Endothelial cell of umbilical vein (primary cell): Measurements from ENCODE around the gene FRY. TPM values are rescaled to one million over a fixed set of nuclear protein-coding genes. Genes with fewer than 3 reads are reported as not detected.

ENCODE experiments used
- BruUV-seq: library from RNA; stranded (reverse); fragments of 400-500 nt; replicated peaks from 2 replicates; lab custom pipeline; 2021; lab: Mats Ljungman, UMichigan
- CTCF ChIA-PET: fragments of 300-600, 350-600 bp; sonication (Branson Sonifier 250); formaldehyde crosslinking; loops from one replicate; lab custom pipeline; 2021; ENCODE audit warnings: antibody characterized with exemption, inconsistent platforms; lab: Charles Lee
- POLR2A ChIA-PET: fragments of 300-600, 350-600 bp; sonication (Branson Sonifier 250); formaldehyde crosslinking; loops from one replicate; lab custom pipeline; 2021; ENCODE audit warnings: antibody characterized with exemption, inconsistent platforms; lab: Charles Lee
- DNase-seq: peaks from one replicate; pipeline ENCODE4 v3.0.0-alpha.2; 2011; ENCODE audit warnings: low read depth, low spot score
- FAIRE-seq: peaks from 2 replicates; lab custom pipeline; 2011; peaks lifted over from hg19 to GRCh38; lab: Jason Lieb, UNC
- H2AFZ ChIP-seq: 2 replicates; pipeline ENCODE4 v1.6.0; 2012; ENCODE audit warnings: low read depth, low read length, control low read depth, inconsistent platforms
- H3K27ac ChIP-seq: 2 replicates; pipeline ENCODE4 v1.5.1; 2011; ENCODE audit warnings: low read depth, mild to moderate bottlenecking, control low read depth, low read length, moderate library complexity; ENCODE audit not compliant: insufficient read depth
- H3K27me3 ChIP-seq, 2 experiments: 2 replicates each; pipeline versions ENCODE4 v1.6.0 to v1.6.1; 2011; ENCODE audit warnings: low read length in 2 of 2, mixed read lengths in 1 of 2; ENCODE audit not compliant: control insufficient read depth in 2 of 2, insufficient read depth in 2 of 2
- H3K36me3 ChIP-seq, 2 experiments: 2 replicates in 1 of 2; 3 replicates in 1 of 2; pipeline ENCODE4 v1.5.1; 2011; ENCODE audit warnings: low read length in 2 of 2, mild to moderate bottlenecking in 1 of 2, moderate library complexity in 1 of 2; ENCODE audit not compliant: control insufficient read depth in 2 of 2, insufficient read depth in 2 of 2; ENCODE audit errors: extremely low read depth in 1 of 2
- H3K4me1 ChIP-seq: 3 replicates; pipeline ENCODE4 v1.5.1; 2011; ENCODE audit warnings: mild to moderate bottlenecking, low read length; ENCODE audit not compliant: control insufficient read depth, insufficient read depth; ENCODE audit errors: extremely low read depth
- H3K4me2 ChIP-seq: 2 replicates; pipeline ENCODE4 v1.6.1; 2011; ENCODE audit warnings: low read length, control low read depth, mixed read lengths; ENCODE audit not compliant: insufficient read depth
- H3K4me3 ChIP-seq, 3 experiments: fragments of 200-600 bp in 1 of 3; sonication (generic), shearing (Covaris generic) in 1 of 3; replicated peaks in 1 of 3; 2 replicates each; pipeline ENCODE4 v1.5.1; 2011 to 2016; ENCODE audit warnings: control low read depth in 3 of 3, low read length in 3 of 3, mild to moderate bottlenecking in 2 of 3, inconsistent platforms in 1 of 3, low read depth in 1 of 3, moderate library complexity in 1 of 3; ENCODE audit not compliant: insufficient read depth in 1 of 3
- H3K79me2 ChIP-seq: 2 replicates; pipeline ENCODE4 v1.6.0; 2012; ENCODE audit warnings: low read length, inconsistent platforms; ENCODE audit not compliant: control insufficient read depth, insufficient read depth
- H3K9ac ChIP-seq: replicated peaks from 2 replicates; pipeline ENCODE3; 2011; ENCODE audit warnings: low read length, control low read depth; ENCODE audit not compliant: insufficient read depth; ENCODE audit errors: extremely low read depth
- H3K9me1 ChIP-seq: replicated peaks from 3 replicates; pipeline ENCODE4 v1.6.0; 2011; ENCODE audit warnings: mild to moderate bottlenecking, low read length; ENCODE audit not compliant: control insufficient read depth, insufficient read depth; ENCODE audit errors: extremely low read depth
- H3K9me3 ChIP-seq: replicated peaks from 2 replicates; pipeline ENCODE4 v1.5.1; 2012; ENCODE audit warnings: low read length, inconsistent platforms; ENCODE audit not compliant: control insufficient read depth, insufficient read depth
- H4K20me1 ChIP-seq: replicated peaks from 2 replicates; pipeline ENCODE3; 2011; ENCODE audit warnings: mild to moderate bottlenecking, low read length; ENCODE audit not compliant: control insufficient read depth, insufficient read depth; ENCODE audit errors: extremely low read depth
- EZH2 ChIP-seq: IDR thresholded peaks from 2 replicates; pipeline ENCODE4 v1.6.1; 2012; ENCODE audit warnings: borderline replicate concordance, low read depth, mild to moderate bottlenecking, moderate library complexity, low read length, inconsistent platforms; ENCODE audit not compliant: severe bottlenecking
- FOS ChIP-seq: IDR thresholded peaks from 2 replicates; pipeline ENCODE4 v1.6.1; 2011; ENCODE audit warnings: mild to moderate bottlenecking, low read length, moderate library complexity, borderline replicate concordance; ENCODE audit not compliant: insufficient read depth
- GATA2 ChIP-seq: IDR thresholded peaks from 2 replicates; pipeline ENCODE4 v1.7.0; 2011; ENCODE audit warnings: low read depth, mild to moderate bottlenecking, moderate library complexity, mixed read lengths, low read length; ENCODE audit not compliant: insufficient read length, insufficient read depth
- JUN ChIP-seq: IDR thresholded peaks from 2 replicates; pipeline ENCODE4 v1.6.1; 2011; ENCODE audit warnings: borderline replicate concordance, low read depth; ENCODE audit not compliant: insufficient read length, insufficient read depth
- MAX ChIP-seq: IDR thresholded peaks from 2 replicates; pipeline ENCODE4 v1.6.1; 2011; ENCODE audit not compliant: insufficient read depth, insufficient read length
- MYC ChIP-seq: IDR thresholded peaks from one replicate; pipeline ENCODE4 v1.6.1; 2011; ENCODE audit warnings: mild to moderate bottlenecking, low read depth, low read length
- POLR2A ChIP-seq: IDR thresholded peaks from 2 replicates; pipeline ENCODE4 v1.6.1; 2012; ENCODE audit warnings: low read depth, mild to moderate bottlenecking, control low read depth, low read length
- POLR2AphosphoS5 ChIP-seq: IDR thresholded peaks from 2 replicates; pipeline ENCODE4 v1.6.1; 2012; ENCODE audit warnings: low read depth, mild to moderate bottlenecking, control low read depth, low read length, moderate library complexity; ENCODE audit not compliant: insufficient read depth
- dilution Hi-C: fragments of 300-500 bp; cut with MboI; formaldehyde crosslinking; loops from one replicate; pipeline ENCODE4 v1.15.0; 2019; ENCODE audit warnings: low sequenced_read_pairs; ENCODE audit not compliant: extremely low pct_ligation_motif_present
- intact Hi-C: fragments of 100-400 bp; cut with micrococcal nuclease; formaldehyde crosslinking; loops from one replicate; pipeline ENCODE4 v1.10.0; 2022
- polyA plus RNA-seq, 4 experiments: library from polyadenylated mRNA; depleted of rRNA in 3 of 4; stranded (reverse) in 3 of 4; unstranded in 1 of 4; fragments of >200 nt; gene quantifications; 2 replicates each; pipeline versions ENCODE4 v1.2.1 to v1.2.3, GENCODE V29; 2011 to 2012; ENCODE audit warnings: missing spikeins in 1 of 4
- total RNA-seq: library from RNA; stranded (reverse); gene quantifications from 2 replicates; pipeline ENCODE4 v1.2.3, GENCODE V29; 2021
- TF ChIP-seq, protein P1 (sequence below), 2 donors: IDR thresholded peaks; 1 replicate in 1 of 2; 2 replicates in 1 of 2; pipeline ENCODE4 v1.5.1; 2011; ENCODE audit warnings: low read length in 2 of 2, mild to moderate bottlenecking in 2 of 2, moderate library complexity in 2 of 2, control low read depth in 1 of 2, inconsistent platforms in 1 of 2, low read depth in 1 of 2; ENCODE audit not compliant: insufficient read depth in 1 of 2; ENCODE audit errors: extremely low read depth in 1 of 2

Gene FRY
- total and polyA plus RNA-seq, 2 donors (not counting 3 experiments of a cell fraction or from before 2014, with no cell fraction given), result 57.3 to 75.8 TPM

- Histone ChIP-seq H3K4me3 (no peak overlapping the region), H2AFZ (no peak overlapping the region), H3K36me3 (peaks cover 0 to 19% of the 10 kb centered on the region in 2 experiments), H3K9me1 (no peaks in the 10 kb centered on the region), H3K9me3 (no peaks in the 10 kb centered on the region), H3K79me2 (peaks cover 31% of the 10 kb centered on the region), H3K9ac (no peak overlapping the region), H3K4me1 (peaks cover 72% of the 10 kb centered on the region), H4K20me1 (no peaks in the 10 kb centered on the region), H3K4me2 (peak overlapping the region; percentile 1), H3K27me3 (no peaks in the 10 kb centered on the region), H3K27ac (peak overlapping the region; percentile 95)
- dilution Hi-C loops (no loop called here), intact Hi-C loops (no loop called here)
- TF ChIP-seq EZH2 (no peak), POLR2A (no peak), JUN (no peak), POLR2AphosphoS5 (no peak), FOS (no peak), MAX (no peak), MYC (no peak), GATA2 (no peak)
- TF ChIP-seq, protein P1, sequence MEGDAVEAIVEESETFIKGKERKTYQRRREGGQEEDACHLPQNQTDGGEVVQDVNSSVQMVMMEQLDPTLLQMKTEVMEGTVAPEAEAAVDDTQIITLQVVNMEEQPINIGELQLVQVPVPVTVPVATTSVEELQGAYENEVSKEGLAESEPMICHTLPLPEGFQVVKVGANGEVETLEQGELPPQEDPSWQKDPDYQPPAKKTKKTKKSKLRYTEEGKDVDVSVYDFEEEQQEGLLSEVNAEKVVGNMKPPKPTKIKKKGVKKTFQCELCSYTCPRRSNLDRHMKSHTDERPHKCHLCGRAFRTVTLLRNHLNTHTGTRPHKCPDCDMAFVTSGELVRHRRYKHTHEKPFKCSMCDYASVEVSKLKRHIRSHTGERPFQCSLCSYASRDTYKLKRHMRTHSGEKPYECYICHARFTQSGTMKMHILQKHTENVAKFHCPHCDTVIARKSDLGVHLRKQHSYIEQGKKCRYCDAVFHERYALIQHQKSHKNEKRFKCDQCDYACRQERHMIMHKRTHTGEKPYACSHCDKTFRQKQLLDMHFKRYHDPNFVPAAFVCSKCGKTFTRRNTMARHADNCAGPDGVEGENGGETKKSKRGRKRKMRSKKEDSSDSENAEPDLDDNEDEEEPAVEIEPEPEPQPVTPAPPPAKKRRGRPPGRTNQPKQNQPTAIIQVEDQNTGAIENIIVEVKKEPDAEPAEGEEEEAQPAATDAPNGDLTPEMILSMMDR (IDR thresholded peaks at IDR 0.05; ENCODE audit: extremely low read depth in 1 of 2, insufficient read depth in 1 of 2, low read depth in 1 of 2, low read length in 2 of 2), result no peak
- DNase-seq (peak; percentile 30), FAIRE-seq (no peak)
- POLR2A ChIA-PET, result interaction anchor here (1.0 kb wide), 1 partner anchor 10 kb away, joined by 3 read pairs; no protein-coding TSS in a partner anchor
- no TSS peak for BruUV-seq
- CTCF ChIA-PET, result interaction anchor here (1.0 to 3.0 kb wide), 3 partner anchors 10 to 19 kb away, joined by 4 to 15 read pairs (median 4); no protein-coding TSS in a partner anchor
Observed at GRCh38 chr13:32265726-32266125, 234.2 kb downstream of the FRY start.
